Measurements from ENCODE around the gene L3MBTL1. TPM values are rescaled to one million over a fixed set of nuclear protein-coding genes. Genes with fewer than 3 reads are reported as not detected.

Gene L3MBTL1
- total RNA-seq, 2 donors from 2014 or later = 4.1 to 28.2 TPM

DNA sequence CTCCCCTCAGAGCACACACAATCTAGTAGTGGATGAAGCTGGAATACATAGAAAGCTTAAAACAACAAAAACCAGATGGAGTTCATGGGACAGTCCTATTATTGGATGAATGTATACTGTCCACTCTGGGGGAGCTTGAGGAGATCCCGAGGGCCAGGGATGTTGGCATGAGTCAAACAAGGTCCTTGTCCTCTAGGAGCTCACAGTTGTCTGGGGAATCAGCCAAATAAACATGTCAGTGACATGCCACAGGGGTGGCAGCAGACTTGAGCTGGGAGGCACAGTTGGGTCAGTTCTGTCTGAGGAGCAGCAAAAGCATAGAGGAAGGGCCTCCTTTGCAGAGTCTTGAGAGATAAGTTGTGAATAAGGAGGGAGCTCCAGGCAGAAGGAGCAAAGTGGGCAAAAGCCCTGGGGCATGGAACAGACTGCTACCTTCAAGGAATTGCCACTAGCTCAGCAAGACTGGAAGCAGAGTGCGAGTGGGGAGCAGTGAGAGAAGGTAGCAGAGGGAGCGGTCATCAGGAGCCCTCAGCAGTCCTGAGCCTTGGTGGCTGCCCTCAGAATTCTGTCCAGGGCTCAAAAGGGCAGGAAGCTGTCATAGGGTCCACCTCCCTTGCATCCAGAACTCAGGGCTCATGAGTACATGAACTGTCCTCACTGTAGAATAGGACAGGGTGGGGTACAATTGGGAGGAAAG lies 22.1 kb downstream of the L3MBTL1 start:
- DNase-seq (ENCODE audit: low spot score) = no peak
- Histone ChIP-seq H3K4me1 (no peaks in the 10 kb centered on the region), H3K9me3 (no peaks in the 10 kb centered on the region), H3K36me3 (no peaks in the 10 kb centered on the region), H3K27ac (no peak overlapping the region), H3K4me3 (no peak overlapping the region), H3K27me3 (no peaks in the 10 kb centered on the region)
- TF ChIP-seq, protein P1, sequence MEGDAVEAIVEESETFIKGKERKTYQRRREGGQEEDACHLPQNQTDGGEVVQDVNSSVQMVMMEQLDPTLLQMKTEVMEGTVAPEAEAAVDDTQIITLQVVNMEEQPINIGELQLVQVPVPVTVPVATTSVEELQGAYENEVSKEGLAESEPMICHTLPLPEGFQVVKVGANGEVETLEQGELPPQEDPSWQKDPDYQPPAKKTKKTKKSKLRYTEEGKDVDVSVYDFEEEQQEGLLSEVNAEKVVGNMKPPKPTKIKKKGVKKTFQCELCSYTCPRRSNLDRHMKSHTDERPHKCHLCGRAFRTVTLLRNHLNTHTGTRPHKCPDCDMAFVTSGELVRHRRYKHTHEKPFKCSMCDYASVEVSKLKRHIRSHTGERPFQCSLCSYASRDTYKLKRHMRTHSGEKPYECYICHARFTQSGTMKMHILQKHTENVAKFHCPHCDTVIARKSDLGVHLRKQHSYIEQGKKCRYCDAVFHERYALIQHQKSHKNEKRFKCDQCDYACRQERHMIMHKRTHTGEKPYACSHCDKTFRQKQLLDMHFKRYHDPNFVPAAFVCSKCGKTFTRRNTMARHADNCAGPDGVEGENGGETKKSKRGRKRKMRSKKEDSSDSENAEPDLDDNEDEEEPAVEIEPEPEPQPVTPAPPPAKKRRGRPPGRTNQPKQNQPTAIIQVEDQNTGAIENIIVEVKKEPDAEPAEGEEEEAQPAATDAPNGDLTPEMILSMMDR (IDR thresholded peaks at IDR 0.05) = no peak

DNA sequence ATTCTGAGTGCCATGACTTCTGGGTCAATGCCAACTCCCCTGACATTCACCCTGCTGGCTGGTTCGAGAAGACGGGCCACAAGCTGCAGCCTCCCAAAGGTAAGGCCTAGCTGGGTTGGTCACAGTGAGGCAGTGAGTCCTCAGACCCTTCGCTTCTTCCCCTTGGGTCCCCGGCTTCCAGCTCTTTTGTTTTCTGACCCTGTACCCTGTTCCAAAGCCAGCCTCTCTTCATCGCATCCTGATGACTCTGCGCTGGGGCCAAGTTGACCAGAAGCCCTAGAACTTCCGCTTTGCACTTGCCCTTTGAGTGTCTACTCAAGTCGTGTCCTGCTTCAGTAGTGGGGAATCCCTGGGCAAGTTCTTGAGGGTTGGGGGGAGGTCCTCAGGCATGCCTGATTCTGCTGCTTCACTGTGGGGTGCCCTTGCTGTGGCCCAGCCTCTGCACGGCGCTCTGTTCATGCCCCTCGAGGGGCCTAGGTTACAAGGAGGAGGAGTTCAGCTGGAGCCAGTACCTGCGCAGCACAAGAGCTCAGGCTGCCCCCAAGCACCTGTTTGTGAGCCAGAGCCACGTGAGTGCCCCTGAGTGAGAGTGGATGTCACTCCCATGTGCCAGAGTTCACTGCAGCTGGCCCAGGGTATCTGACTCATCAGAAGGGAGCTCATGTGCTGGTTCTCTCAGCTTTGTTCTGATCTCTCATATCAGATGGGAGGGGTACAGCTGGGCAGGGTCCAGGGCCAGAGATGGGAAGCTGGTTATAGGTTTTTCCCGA lies 23.0 kb downstream of the L3MBTL1 start:
- H3K9me3 ChIP-seq = no peaks in the 10 kb centered on the region
- DNase-seq (ENCODE audit: low spot score) = no peak

DNA sequence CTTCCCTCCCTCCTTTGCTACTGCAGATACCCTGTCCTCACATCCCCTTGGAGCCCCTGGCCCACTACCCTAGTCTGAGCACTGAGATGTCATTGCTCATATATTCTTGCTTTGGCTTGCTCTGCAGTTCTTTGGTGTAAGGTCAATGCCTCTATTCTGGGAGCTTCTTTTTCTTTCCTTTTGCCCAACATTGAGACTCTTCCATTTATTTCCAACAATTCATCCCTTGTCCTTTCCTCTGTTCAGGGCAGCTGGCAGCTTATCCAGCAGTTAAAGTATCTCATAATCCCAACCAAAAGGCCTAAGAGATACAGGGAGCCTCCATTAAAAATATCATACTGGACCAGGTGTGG lies 23.6 kb downstream of the L3MBTL1 start:
- TF ChIP-seq, protein P1 (IDR thresholded peaks at IDR 0.05) = no peak
- Histone ChIP-seq H3K4me1 (no peaks in the 10 kb centered on the region), H3K36me3 (no peaks in the 10 kb centered on the region), H3K27ac (no peak overlapping the region), H3K27me3 (no peaks in the 10 kb centered on the region), H3K9me3 (no peaks in the 10 kb centered on the region), H3K4me3 (no peak overlapping the region)
- no peak for DNase-seq (ENCODE audit: low spot score)

More for the DNA sequence above, 23.0 kb downstream of the L3MBTL1 start:
- Histone ChIP-seq H3K4me3 (no peak overlapping the region), H3K27me3 (no peaks in the 10 kb centered on the region), H3K4me1 (no peaks in the 10 kb centered on the region), H3K27ac (no peak overlapping the region), H3K36me3 (no peaks in the 10 kb centered on the region)
- TF ChIP-seq, protein P1 (IDR thresholded peaks at IDR 0.05) = no peak

DNA sequence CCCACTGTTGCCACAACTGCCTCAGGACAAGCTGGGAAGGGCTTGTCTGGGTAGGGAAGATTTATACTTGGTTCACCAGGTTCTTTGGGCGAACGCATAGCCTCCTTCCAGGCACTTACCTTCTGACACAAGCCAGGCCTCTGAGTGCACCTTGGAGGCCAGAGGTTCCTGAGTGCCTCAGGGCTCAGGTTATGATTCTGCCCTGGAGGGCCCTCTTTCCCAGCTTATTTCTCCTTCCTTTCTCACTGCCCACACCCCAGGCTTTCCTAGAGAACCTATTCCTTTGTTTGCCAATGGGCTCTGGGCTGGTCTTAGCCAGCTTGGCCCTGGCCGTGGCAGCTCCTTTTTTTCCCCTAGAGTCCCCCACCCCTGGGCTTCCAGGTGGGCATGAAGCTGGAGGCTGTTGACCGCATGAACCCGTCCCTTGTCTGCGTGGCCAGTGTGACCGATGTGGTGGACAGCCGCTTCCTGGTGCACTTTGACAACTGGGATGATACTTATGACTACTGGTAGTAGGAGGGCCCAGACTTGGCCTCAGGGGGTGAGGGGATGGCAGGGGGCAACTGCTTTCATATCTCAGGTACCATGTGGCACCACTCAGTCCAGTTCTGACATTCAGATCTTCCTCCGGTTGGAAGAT lies 25.0 kb downstream of the L3MBTL1 start:
- TF ChIP-seq, protein P1 (IDR thresholded peaks at IDR 0.05) = no peak
- Histone ChIP-seq H3K27me3 (no peaks in the 10 kb centered on the region), H3K4me1 (no peaks in the 10 kb centered on the region), H3K27ac (no peak overlapping the region), H3K9me3 (no peaks in the 10 kb centered on the region), H3K36me3 (no peaks in the 10 kb centered on the region), H3K4me3 (no peak overlapping the region)
- DNase-seq (ENCODE audit: low spot score) = no peak

DNA sequence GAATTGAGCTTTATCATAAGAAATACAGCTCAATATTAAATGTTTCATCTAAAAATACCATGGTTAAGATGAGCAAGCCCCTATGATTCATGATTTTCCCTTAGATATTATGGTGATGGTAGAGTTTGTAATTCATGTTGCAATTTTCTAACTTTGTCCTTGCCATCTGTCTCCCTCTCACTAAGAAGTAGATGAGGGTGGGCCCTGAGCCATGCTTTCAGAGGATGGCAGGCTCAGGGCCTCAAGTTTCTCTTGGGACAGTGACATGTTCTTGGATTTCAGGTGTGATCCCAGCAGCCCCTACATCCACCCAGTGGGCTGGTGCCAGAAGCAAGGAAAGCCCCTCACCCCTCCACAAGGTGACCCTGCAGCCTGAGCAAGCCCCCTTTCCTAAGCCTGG lies 25.6 kb downstream of the L3MBTL1 start:
- no peak for DNase-seq (ENCODE audit: low spot score)
- no peaks in the 10 kb centered on the region for H3K27me3 ChIP-seq
- no peaks in the 10 kb centered on the region for H3K9me3 ChIP-seq
- no peaks in the 10 kb centered on the region for H3K4me1 ChIP-seq
- no peaks in the 10 kb centered on the region for H3K36me3 ChIP-seq
- H3K27ac ChIP-seq = no peak overlapping the region
- TF ChIP-seq, protein P1 (IDR thresholded peaks at IDR 0.05) = no peak
- H3K4me3 ChIP-seq = no peak overlapping the region

Measured in right atrium auricular region (tissue), 2 donors.